Dermis microvascular lymphatic vessel endothelial cell (primary cell): ENCODE measurements around the gene HMGN4. TPM values are rescaled to one million over a fixed set of nuclear protein-coding genes. Genes with fewer than 3 reads are reported as not detected.

Source experiments
- DNase-seq, 2 donors: peaks; one replicate each; pipeline versions ENCODE4 v3.0.0 to v3.0.0-alpha.2; 2010; ENCODE audit warnings: low read depth in 2 of 2
- total RNA-seq: library from RNA; depleted of rRNA; stranded (reverse); fragments of >200 nt; gene quantifications from 2 replicates; pipeline ENCODE4 v1.2.1, GENCODE V29; 2014

Gene HMGN4
- total RNA-seq, 1 donor from 2014 or later, result 59.6 TPM

DNA sequence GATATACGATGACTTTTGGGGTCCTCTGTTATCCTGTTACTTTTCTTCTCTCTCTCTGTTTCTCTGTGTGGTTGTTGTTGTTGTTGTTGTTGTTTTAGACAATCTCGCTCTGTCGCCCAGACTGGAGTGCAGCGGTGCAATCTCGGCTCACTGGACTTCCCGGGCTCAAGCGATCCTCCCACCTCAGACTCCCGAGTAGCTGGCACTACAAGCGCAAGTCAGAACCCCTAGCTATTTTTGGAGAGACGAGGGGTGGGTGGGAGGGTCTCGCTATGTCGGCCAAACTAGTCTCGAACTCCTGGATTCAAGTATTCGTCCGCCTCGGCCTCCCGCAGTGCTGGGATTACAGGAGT, 39.5 kb downstream of the HMGN4 start:
- DNase-seq, result no peak

DNA sequence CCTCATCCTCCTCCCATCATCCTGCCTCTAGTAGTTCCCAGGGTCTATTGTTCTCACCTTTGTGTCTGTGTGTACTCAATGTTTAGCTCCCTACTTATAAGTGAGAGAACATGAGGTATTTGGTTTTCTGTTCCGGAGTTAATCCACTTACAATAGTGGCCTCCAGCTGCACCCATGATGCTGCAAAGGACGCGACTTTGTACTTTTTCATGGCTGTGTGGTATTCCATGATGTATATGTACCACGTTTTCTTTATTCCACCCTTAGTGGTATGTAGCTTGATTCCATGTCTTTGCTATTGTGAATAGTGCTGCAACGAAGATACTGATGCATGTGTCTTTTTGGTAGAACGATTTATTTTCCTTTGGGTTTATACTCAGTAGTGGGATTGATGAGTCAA, 40.1 kb downstream of the HMGN4 start:
- DNase-seq, result no peak

DNA sequence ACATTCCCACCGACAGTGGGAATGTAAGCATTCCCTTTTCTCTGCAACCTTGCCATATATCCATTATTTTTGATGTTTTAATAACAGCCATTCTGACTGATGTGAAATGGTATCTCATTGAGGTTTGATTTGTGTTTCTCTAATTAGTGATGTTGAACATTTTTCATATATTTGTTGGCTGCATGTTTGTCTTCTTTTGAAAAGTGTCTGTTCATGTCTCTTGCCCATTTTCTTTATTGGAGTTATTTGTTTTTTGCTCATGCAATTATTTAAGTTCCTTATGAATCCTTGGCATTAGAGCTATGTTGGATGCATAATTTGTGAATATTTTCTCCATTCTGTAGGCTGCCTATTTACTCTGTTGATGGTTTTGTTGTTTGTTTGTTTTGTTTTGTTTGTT, 40.6 kb downstream of the HMGN4 start:
- DNase-seq, result no peak

DNA sequence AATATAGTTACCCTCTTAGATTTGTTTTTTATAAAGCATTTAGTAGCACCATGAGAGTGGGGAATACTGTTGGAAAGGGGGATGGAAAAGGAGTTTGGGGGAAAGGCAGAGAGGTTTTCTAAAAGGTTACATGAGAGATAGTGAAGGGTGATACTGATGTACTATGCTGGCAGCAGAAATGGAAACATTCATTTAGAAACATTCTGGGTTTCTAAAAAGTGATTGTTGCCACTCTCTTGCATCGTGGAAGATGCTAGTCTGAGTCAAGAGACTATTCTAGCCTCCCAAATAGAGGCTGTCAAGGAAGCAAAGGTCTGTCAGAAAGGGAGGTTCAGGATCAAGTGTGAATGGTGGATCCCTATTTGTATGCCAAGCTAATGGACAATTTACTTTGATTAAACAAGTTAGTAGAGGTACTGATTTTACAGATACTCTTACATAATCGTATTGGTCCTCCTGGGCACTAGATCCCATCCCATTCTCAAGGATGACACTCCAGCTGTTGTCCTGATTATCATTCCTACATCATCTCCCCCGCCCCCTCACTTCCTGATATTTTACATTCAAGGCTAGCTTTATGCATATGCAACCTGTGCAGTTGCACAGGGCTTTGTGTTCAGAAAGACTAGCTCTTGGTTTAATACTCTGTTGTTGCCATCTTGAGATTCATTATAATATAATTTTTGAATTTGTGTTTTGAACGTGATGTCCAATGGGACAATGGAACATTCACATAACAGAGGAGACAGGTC, 43.2 kb downstream of the HMGN4 start:
- DNase-seq, result no peak

DNA sequence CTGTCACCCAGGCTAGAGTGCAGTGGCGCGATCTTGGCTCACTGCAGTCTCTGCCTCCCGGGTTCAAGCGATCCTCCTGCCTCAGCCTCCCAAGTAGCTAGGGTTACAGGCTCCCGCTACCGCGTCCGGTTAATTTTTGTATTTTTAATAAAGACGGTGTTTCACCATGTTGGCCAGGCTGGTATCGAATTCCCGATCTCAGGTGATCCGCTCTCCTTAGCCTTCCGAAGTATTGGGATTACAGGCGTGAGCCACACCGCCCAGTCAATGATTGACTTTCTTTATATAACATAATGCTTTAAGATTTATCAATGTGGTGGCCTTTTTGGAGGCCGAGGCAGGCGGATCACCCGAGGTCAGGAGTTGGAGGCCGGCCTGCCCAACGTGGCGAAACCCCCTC, 50.8 kb downstream of the HMGN4 start:
- no peak for DNase-seq

DNA sequence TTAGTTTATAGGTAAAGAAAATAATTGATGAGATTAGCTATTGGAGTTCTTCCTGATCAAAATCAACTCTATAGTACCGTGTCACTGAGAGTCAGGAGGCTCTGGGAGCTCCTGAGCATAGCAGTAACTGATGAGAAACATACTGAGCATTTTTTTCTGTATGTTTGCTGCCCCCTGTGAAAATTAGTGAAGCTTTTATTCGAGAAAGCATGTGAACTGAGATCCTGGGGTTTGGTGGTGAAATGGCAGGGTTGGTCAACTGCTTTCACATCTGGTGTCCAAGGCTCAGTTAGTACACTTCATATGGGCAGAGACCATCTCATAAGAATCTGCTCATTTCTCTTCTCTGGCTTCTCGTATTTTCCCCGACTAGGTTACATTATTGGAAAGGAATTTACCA, 54.5 kb downstream of the HMGN4 start:
- DNase-seq, result no peak

DNA sequence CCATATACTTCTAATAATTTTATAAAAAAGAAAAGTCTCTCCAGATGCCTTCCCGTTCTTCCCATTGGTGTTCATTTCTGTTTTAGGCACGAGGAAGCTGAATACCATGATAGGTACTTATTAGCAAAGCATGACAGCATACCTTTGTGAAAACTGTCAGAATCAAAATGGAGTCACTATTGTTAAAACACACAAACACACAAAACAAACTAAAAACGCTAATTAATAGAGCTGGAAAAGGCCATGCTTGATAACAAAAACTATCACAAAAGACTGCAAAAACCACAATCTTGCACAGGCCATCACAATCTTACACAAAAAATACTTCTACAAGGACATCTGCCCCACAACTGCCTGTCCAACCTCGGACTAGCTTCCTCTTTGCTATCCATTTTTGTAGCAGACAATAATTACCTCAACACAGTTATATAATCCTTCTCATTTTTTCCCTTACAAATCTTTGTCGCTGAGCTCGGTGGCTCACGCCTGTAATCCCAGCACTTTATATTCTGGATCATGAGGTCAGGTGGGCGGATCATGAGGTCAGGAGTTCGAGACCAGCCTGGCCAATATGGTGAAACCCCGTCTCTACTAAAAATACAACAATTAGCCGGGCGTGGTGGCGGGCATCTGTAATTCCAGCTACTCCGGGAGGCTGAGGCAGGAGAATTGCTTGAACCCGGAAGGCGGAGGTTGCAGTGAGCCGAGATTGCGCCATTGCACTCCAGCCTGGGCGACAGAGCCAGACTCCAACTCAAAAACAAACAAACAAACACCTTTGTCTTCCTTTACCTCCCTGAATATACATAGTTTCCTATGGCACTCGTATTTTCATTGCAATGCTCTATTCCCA, 55.3 kb downstream of the HMGN4 start:
- DNase-seq, result no peak

DNA sequence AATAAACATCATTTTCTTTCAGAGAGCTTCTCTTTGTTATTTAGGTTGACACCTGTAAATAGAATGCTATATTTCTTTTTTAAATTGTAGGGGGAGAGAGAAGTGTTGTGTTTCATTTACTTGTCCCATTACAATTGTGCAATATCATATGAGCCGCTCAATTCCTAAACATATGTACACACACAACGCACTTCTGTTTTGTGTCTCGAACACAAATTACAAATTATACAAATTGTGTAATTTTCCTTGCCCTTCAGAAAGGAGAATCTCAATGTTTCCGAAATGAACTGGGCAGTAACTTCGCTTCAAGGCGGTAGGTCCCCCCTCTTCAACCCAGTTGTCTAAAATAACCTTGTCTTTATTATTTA, 55.9 kb downstream of the HMGN4 start:
- no peak for DNase-seq

DNA sequence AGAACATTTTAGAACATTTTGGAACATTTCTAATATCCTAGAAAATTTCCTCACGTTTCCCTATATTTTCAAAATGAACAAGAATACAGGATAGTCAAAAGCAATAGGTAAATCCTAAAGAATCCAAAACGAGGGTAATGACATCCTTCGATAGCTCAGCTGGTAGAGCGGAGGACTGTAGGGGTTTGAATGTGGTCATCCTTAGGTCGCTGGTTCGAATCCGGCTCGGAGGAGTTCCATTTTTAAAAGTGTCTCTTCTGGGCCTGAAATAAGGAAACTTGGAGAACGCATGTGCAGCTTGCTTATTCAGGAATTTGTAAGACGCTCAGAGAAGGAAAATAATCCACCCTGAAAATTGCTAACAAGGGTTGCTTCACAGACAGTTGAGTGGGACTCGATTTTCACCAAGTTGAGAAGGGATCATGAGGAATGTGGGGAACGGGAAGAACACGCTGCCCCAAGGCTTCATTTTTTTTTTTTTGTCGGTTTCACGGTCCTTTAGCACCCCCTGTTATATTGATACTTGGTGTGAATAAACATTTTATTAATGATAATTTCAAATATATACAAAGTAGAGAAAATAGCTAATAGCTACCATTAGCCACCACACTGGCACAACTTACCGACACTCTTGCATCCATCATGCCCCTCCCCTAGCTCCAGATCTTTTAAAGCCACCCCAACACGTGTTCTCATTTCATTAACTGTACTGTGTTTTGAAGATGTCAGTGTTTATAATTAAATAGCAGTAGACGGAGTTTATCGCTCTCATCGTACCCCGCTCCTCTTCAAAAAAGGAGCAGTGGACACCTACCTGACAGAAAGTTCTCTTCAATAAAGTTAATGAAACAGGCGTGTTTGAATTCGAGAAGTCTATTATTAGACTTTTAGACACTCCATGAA, 56.8 kb downstream of the HMGN4 start:
- peak in 1 of 2 donors; percentile 26 for DNase-seq

DNA sequence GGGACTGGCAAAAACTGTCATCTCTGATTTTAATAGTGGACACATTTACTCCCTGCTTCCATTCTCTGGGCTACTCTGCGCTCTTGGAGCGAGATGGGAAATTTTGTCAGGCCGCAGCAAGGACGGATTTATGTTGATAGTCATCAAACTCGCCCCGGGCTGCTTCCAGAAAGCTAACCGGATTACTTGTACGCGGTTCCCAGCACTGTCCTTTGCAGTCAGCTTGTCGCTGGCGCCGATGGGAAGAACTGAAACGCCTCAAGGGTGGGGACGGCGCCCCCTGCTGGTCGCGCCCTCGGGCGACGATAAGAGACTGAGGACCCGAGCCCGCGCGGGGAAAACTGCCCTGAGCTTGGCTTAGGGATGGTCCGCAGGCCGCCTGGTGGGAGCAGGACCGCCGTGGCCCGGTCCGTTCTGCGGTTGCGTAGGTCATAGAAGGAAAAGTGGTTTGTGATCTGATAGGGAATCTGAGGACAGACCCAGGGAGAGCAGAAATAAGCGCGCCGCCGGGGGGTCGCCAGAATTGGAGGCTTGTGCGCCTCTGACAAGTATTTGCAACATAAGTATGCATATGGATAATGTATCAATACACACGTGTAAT, 57.6 kb downstream of the HMGN4 start:
- peak; percentile 69 to 90 for DNase-seq

Other genes starting within 250 kb of the HMGN4 start
- 15.8 and 17.8 TPM in 2 replicates for gene BTN3A2, start 173.2 kb upstream of the HMGN4 start, total RNA-seq
- 9.2 and 10.9 TPM in 2 replicates for gene BTN2A2, start 155.3 kb upstream of the HMGN4 start, total RNA-seq
- 8.1 and 12.6 TPM in 2 replicates for gene BTN3A1, start 136.1 kb upstream of the HMGN4 start, total RNA-seq
- 8.9 and 12.1 TPM in 2 replicates for gene BTN3A3, start 97.9 kb upstream of the HMGN4 start, total RNA-seq
- 6.0 and 7.0 TPM in 2 replicates for gene BTN2A1, start 80.4 kb upstream of the HMGN4 start, total RNA-seq
- not detected in 2 replicates for gene BTN1A1, start 38.1 kb upstream of the HMGN4 start, total RNA-seq
- 18.4 and 20.2 TPM in 2 replicates for gene ABT1, start 58.6 kb downstream of the HMGN4 start, total RNA-seq
- gene ZNF322, start 121.4 kb downstream of the HMGN4 start, total RNA-seq, result 12.5 and 15.7 TPM in 2 replicates